SU-DHL-6 (cell line): ENCODE data around the gene TP53RK.

Experiments
- H2AFZ ChIP-seq: fragments of 200-600 bp; sonication (generic); 2 replicates; pipeline ENCODE4 v1.6.1; 2014; ENCODE audit warnings: low read depth, mild to moderate bottlenecking, moderate library complexity, mixed read lengths, antibody characterized with exemption, low read length; ENCODE audit not compliant: severe bottlenecking
- H3F3A ChIP-seq: fragments of 200-600 bp; shearing (Covaris generic); 2 replicates; pipeline ENCODE4 v1.6.0; 2016; ENCODE audit warnings: antibody characterized with exemption, mild to moderate bottlenecking; ENCODE audit not compliant: insufficient read depth
- H3K27ac ChIP-seq: fragments of 200-600 bp; sonication (generic); 2 replicates; pipeline ENCODE4 v1.5.1; 2016; ENCODE audit warnings: low read depth, mild to moderate bottlenecking, low read length, moderate library complexity, mixed read lengths
- H3K27me3 ChIP-seq: fragments of 200-600 bp; sonication (generic), shearing (Covaris generic); 2 replicates; pipeline ENCODE4 v1.6.0; 2014; ENCODE audit warnings: mild to moderate bottlenecking, low read length
- H3K36me3 ChIP-seq: fragments of 200-600 bp; sonication (generic); 2 replicates; pipeline ENCODE4 v1.6.1; 2014; ENCODE audit warnings: mild to moderate bottlenecking, low read length, mixed read lengths
- H3K4me2 ChIP-seq: fragments of 300-600, 200-600 bp; shearing (Covaris generic), sonication (generic); 2 replicates; pipeline ENCODE4 v1.6.0; 2014; ENCODE audit warnings: low read length, low read depth, mild to moderate bottlenecking; ENCODE audit not compliant: poor library complexity, severe bottlenecking
- H3K4me3 ChIP-seq: fragments of 200-600 bp; sonication (generic); 2 replicates; pipeline ENCODE4 v1.5.1; 2014; ENCODE audit warnings: antibody characterized with exemption, low read length, mild to moderate bottlenecking, mixed read lengths; ENCODE audit not compliant: insufficient read depth, poor library complexity, severe bottlenecking
- H3K79me2 ChIP-seq: fragments of 200-600 bp; sonication (generic); 2 replicates; pipeline ENCODE4 v1.6.1; 2014; ENCODE audit warnings: mild to moderate bottlenecking, low read length, moderate library complexity; ENCODE audit not compliant: insufficient read depth
- H3K9ac ChIP-seq: fragments of 200-600 bp; sonication (generic); 2 replicates; pipeline ENCODE4 v1.7.0; 2014; ENCODE audit warnings: mild to moderate bottlenecking, low read length
- H3K9me2 ChIP-seq: fragments of 200-600 bp; sonication (generic); replicated peaks from 2 replicates; pipeline ENCODE4 v1.6.1; 2014; ENCODE audit warnings: low read length; ENCODE audit not compliant: insufficient read depth
- H3K9me3 ChIP-seq: fragments of 200-600 bp; sonication (generic); 2 replicates; pipeline ENCODE4 v1.6.1; 2014; ENCODE audit warnings: low read length, mixed read lengths; ENCODE audit not compliant: insufficient read depth
- H4K20me1 ChIP-seq: fragments of 200-600 bp; sonication (generic); 2 replicates; pipeline ENCODE4 v1.6.1; 2014; ENCODE audit warnings: low read depth, mild to moderate bottlenecking, antibody characterized with exemption, low read length, moderate library complexity, mixed read lengths
- CTCF ChIP-seq: fragments of 200-600 bp; sonication (generic); IDR thresholded peaks from one replicate; pipeline ENCODE4 v1.5.1; 2017; ENCODE audit warnings: antibody characterized with exemption, mild to moderate bottlenecking, low read length, moderate library complexity; ENCODE audit not compliant: insufficient read depth, poor library complexity, severe bottlenecking
- EZH2phosphoT487 ChIP-seq: fragments of 200-600 bp; sonication (generic), shearing (Covaris generic); conservative IDR thresholded peaks from 2 replicates; pipeline ENCODE4 v1.6.1; 2018; ENCODE audit warnings: mild to moderate bottlenecking, antibody characterized with exemption, low read length, moderate library complexity, mixed read lengths

The TP53RK gene

GRCh38 chr20:46715292-46715756, 26.1 kb upstream of the TP53RK start:
- Histone ChIP-seq H3F3A (no peaks in the 10 kb centered on the region), H3K9me3 (no peaks in the 10 kb centered on the region), H3K36me3 (no peaks in the 10 kb centered on the region), H3K79me2 (no peaks in the 10 kb centered on the region), H4K20me1 (no peaks in the 10 kb centered on the region), H2AFZ (no peak overlapping the region), H3K9me2 (no peaks in the 10 kb centered on the region), H3K9ac (no peak overlapping the region), H3K27me3 (no peaks in the 10 kb centered on the region), H3K4me3 (no peak overlapping the region), H3K4me2 (no peak overlapping the region), H3K27ac (no peak overlapping the region)
- TF ChIP-seq CTCF (no peak), EZH2phosphoT487 (no peak)

DNA sequence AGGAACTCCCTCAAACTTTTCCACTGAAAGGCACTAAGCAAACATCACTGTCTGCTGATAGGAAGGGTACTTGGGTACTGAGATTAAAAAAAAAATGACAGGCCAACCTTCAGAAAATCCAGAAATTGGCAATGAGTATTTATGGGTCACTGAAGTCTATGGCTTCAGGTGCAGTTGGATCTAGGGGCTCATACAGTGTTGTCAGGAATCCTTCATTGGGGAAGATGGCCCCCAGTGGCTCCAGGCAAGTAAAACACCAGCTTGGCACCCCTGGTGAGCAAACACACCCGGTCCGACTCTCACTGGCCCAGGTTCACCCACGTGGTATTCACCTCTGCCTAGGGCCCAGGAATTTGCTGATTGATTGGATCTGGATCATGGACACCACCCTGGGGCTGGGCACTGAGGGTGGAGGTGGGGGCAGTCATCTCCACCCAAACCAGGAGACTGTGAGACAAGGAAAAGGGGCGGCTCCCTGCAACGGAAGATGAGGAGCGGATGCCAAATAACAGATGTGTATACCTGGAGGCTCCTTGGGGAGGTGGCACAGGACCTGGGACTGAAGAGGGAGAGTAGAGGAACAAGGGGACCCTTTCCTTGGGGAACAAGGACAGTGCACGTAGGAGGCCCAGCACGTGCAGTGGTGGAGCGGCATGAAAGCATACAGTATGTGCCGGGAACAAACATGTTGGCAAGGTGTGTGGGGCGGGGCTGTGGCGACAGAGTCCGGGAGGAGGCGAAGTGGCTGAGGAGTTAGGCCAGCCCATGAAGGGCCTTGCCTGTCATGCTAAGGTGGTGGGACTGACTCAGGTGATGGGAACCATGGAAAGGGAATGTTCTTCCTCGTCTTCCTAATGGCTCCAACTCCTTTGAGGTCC, 25.0 kb upstream of the TP53RK start:
- H3K9me2 ChIP-seq, result no peaks in the 10 kb centered on the region
- no peak overlapping the region for H3K4me3 ChIP-seq
- H4K20me1 ChIP-seq, result no peaks in the 10 kb centered on the region
- no peaks in the 10 kb centered on the region for H3K9me3 ChIP-seq
- no peak for TF ChIP-seq EZH2phosphoT487
- TF ChIP-seq CTCF, result no peak
- no peak overlapping the region for H3K4me2 ChIP-seq
- no peaks in the 10 kb centered on the region for H3F3A ChIP-seq
- H3K27me3 ChIP-seq, result no peaks in the 10 kb centered on the region
- no peak overlapping the region for H3K27ac ChIP-seq
- no peaks in the 10 kb centered on the region for H3K79me2 ChIP-seq
- no peak overlapping the region for H2AFZ ChIP-seq
- no peak overlapping the region for H3K9ac ChIP-seq
- no peaks in the 10 kb centered on the region for H3K36me3 ChIP-seq

DNA sequence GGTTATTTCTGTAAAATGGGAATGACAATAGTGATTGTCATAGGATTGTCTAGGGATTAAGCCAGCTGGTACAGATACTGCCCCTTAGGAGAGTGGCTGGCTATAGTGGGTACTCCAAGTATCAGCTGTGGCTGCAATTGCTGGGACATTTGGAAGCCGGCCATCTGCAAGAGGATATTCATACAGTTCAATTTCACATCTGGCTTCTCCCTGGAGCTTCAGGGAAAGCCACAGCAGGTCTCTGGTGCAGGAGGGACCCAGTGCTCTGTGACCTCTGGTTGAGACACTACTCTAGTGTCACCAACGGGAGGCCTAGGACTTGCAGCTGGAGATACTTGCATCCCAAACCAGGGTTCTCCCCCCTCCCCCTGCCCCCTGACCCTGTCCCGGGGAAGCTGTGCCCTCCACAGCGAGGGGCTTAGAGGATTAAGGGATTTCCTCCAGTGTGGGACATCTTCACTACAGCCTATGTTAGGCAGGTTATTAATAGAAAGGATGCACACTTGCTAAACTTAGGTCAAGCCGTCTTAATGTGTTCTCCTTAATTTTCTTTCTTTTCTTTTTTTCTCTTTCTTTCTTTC, 22.9 kb upstream of the TP53RK start:
- Histone ChIP-seq H3K27ac (no peak overlapping the region), H2AFZ (no peak overlapping the region), H3K27me3 (no peaks in the 10 kb centered on the region), H3K36me3 (no peaks in the 10 kb centered on the region), H3K9me2 (no peaks in the 10 kb centered on the region), H3K9ac (no peak overlapping the region), H3F3A (no peaks in the 10 kb centered on the region), H3K4me3 (no peak overlapping the region), H3K9me3 (0 out of 2 replicates have a peak, but pooled peaks cover 4% of the 10 kb centered on the region), H3K79me2 (no peaks in the 10 kb centered on the region), H3K4me2 (no peak overlapping the region), H4K20me1 (no peaks in the 10 kb centered on the region)
- TF ChIP-seq CTCF (no peak), EZH2phosphoT487 (no peak)
